K562 (cell line): ENCODE measurements around the gene TRERF1.

ENCODE experiments used
- ASH1L ChIP-seq: fragments of 450-650 bp; IDR thresholded peaks from 2 replicates; pipeline ENCODE4 v1.6.1; 2018; ENCODE audit warnings: borderline replicate concordance, mild to moderate bottlenecking, low read depth; ENCODE audit not compliant: partially characterized antibody
- ATF3 ChIP-seq, 2 experiments: fragments of 450-650 bp in 1 of 2; sonication (generic) in 1 of 2; formaldehyde crosslinking in 1 of 2; IDR thresholded peaks in 1 of 2; conservative IDR thresholded peaks in 1 of 2; 2 replicates each; pipeline versions ENCODE4 v1.6.1 to v1.8.1; 2016 to 2023; ENCODE audit warnings: mild to moderate bottlenecking in 2 of 2, moderate library complexity in 2 of 2, inconsistent platforms in 1 of 2, missing genetic modification reagents in 1 of 2
- CAMTA2 ChIP-seq: fragments of 250-450 bp; sonication (Bioruptor Pico); conservative IDR thresholded peaks from 2 replicates; pipeline ENCODE4 v1.5.1; 2022
- CHD7 ChIP-seq: fragments of 200-600 bp; sonication (generic); IDR thresholded peaks from one replicate; pipeline ENCODE4 v1.6.1; 2012; ENCODE audit warnings: mild to moderate bottlenecking, low read depth, low read length, inconsistent platforms
- JUN ChIP-seq, 2 experiments: sonication (generic) in 1 of 2; formaldehyde crosslinking in 1 of 2; IDR thresholded peaks; 2 replicates each; pipeline versions ENCODE4 v1.6.1 to v1.8.0; 2012 to 2022; ENCODE audit warnings: borderline replicate concordance in 2 of 2, mild to moderate bottlenecking in 2 of 2, improper control_type of control experiment in 1 of 2, low read depth in 1 of 2, low read length in 1 of 2, missing genetic modification reagents in 1 of 2
- MAX ChIP-seq: sonication (generic); formaldehyde crosslinking; IDR thresholded peaks from 2 replicates; pipeline ENCODE4 v1.9.0; 2022; ENCODE audit warnings: mild to moderate bottlenecking, missing genetic modification reagents
- PCBP1 ChIP-seq: fragments of 200-400 bp; formaldehyde crosslinking; IDR thresholded peaks from 2 replicates; pipeline ENCODE4 v1.6.1; 2018; ENCODE audit warnings: mild to moderate bottlenecking, low read depth, low read length; ENCODE audit not compliant: poor library complexity, severe bottlenecking
- POLR2A ChIP-seq: fragments of 450-650 bp; conservative IDR thresholded peaks from 2 replicates; pipeline ENCODE4 v1.6.1; 2016
- SMARCA5 ChIP-seq: fragments of 450-650 bp; IDR thresholded peaks from 2 replicates; pipeline ENCODE4 v1.6.1; 2016

GRCh38 chr6:42257614-42258013 lies 194.1 kb downstream of the TRERF1 start:
- no peak for TF ChIP-seq POLR2A
- no peak for TF ChIP-seq PCBP1
- TF ChIP-seq SMARCA5: no peak
- no peak for TF ChIP-seq MAX (CRISPR knock-in tag)
- no peak for TF ChIP-seq JUN (IDR thresholded peaks at IDR 0.05; ENCODE audit: borderline replicate concordance, low read depth, low read length)
- no peak for TF ChIP-seq JUN (CRISPR knock-in tag; IDR thresholded peaks at IDR 0.05; ENCODE audit: borderline replicate concordance)
- no peak for TF ChIP-seq CHD7
- TF ChIP-seq ATF3 (IDR thresholded peaks at IDR 0.05): no peak
- TF ChIP-seq ATF3 (CRISPR knock-in tag; conservative IDR thresholded peaks at IDR 0.05): no peak
- TF ChIP-seq CAMTA2: no peak
- TF ChIP-seq ASH1L: no peak
